ENCODE measurements around the gene GTPBP1.

DNA sequence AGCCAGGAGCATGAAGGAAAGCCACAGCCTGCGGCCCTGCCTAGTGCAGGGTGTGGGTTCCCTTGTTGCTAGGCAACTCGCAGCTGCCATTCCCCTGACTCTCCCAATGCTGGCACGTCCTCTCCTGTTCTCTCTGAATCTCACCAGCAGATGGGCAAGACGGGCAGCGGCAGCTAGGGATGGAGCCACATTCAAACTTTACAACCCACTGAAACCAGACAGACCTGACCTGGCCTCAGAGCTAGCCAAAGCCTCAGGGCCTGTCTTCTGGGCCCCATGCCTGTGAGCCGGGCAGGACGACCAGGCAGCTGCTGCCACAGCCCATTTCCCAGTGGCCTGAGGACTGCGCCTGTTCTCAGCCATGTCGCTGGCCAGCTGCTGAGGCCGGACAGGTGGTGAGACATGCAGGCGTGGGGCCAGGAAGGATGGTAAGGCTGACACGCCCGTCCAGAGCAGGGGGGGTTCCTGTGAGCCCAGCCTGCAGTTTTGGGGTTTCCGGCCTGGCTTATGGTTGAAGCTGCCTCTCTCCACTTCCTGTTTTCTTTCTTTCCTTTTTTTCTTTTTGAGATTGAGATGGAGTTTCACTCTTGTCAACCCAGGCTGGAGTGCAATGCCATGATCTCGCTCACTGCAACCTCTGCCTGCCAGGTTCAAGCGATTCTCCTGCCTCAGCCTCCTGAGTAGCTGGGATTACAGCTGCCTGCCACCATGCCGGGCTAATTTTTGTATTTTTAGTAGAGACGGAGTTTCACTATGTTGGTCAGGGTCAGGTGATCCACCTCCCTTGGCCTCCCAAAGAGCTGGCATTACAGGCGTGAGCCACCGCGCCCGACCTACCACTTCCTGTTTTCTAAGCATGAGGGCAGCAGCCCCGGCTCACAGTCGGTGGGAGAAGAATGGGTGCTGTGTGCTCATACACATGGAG lies 45.9 kb downstream of the GTPBP1 start:
- no peak for TF ChIP-seq CTCF (IDR thresholded peaks at IDR 0.05)
- no peak for TF ChIP-seq POLR2A (IDR thresholded peaks at IDR 0.05)

All from heart left ventricle (tissue), 13 donors.